Body of pancreas (tissue), 4 donors: ENCODE results near the gene BANP.
"Not testable (repeated sequence)": the region's sequence is repeated elsewhere in the genome, so short reads cannot be mapped to it uniquely, and the experiment has no call there.

Experiments used
- CTCF ChIP-seq, 7 experiments: fragments of 450-650 bp in 4 of 7; fragments of 200-600 bp in 3 of 7; sonication (generic) in 3 of 7; IDR thresholded peaks; one replicate each; pipeline ENCODE4 v1.5.1; 2016 to 2019; ENCODE audit warnings: antibody characterized with exemption in 7 of 7
- POLR2A ChIP-seq, 3 donors: fragments of 450-650 bp; IDR thresholded peaks; one replicate each; pipeline ENCODE4 v1.6.1; 2016; ENCODE audit warnings: antibody characterized with exemption in 3 of 3, mild to moderate bottlenecking in 2 of 3

GRCh38 chr16:87981376-87981775 lies 30.1 kb downstream of the BANP start:
- TF ChIP-seq CTCF, POLR2A (IDR thresholded peaks at IDR 0.05): not testable (repeated sequence)
